HG03442 (cell line): ENCODE data around the gene THRB.
"Not testable (repeated sequence)": the region's sequence is repeated elsewhere in the genome, so short reads cannot be mapped to it uniquely, and the experiment has no call there.

Experiments
- ATAC-seq: cut with Tn5 transposase; IDR thresholded peaks from one replicate; pipeline ENCODE4 v1.9.1; 2021; ENCODE audit warnings: mild to moderate bottlenecking, moderate library complexity; ENCODE audit not compliant: unreplicated experiment

The THRB gene

GRCh38 chr3:24450160-24450907 lies 44.3 kb downstream of the THRB start:
- ATAC-seq = no peak

- no peak for ATAC-seq
These were observed 46.8 kb downstream of the THRB start for GRCh38 chr3:24447836-24448235.

GRCh38 chr3:24446032-24446431 lies 48.6 kb downstream of the THRB start:
- ATAC-seq = no peak

GRCh38 chr3:24443476-24443875 lies 51.2 kb downstream of the THRB start:
- no peak for ATAC-seq

GRCh38 chr3:24440760-24441464 lies 53.7 kb downstream of the THRB start:
- ATAC-seq = no peak

- no peak for ATAC-seq
These were observed 55.6 kb downstream of the THRB start for GRCh38 chr3:24439021-24439420.

- no peak for ATAC-seq
These were observed 57.3 kb downstream of the THRB start for GRCh38 chr3:24437326-24437725.

GRCh38 chr3:24435584-24435983 lies 59.1 kb downstream of the THRB start:
- no peak for ATAC-seq

- no peak for ATAC-seq
These were observed 60.0 kb downstream of the THRB start for GRCh38 chr3:24434651-24435050.

- ATAC-seq = no peak
These were observed 60.6 kb downstream of the THRB start for GRCh38 chr3:24433838-24434591.

- ATAC-seq = no peak
These were observed 61.7 kb downstream of the THRB start for GRCh38 chr3:24432989-24433388.

- no peak for ATAC-seq
These were observed 66.2 kb downstream of the THRB start for GRCh38 chr3:24428481-24428880.

- no peak for ATAC-seq
These were observed 67.8 kb downstream of the THRB start for GRCh38 chr3:24426896-24427295.

GRCh38 chr3:24420829-24421228 lies 73.8 kb downstream of the THRB start:
- ATAC-seq = not testable (repeated sequence)

GRCh38 chr3:24420224-24420623 lies 74.4 kb downstream of the THRB start:
- ATAC-seq = no peak

- ATAC-seq = no peak
These were observed 75.4 kb downstream of the THRB start for GRCh38 chr3:24419067-24419791.

- ATAC-seq = no peak
These were observed 76.9 kb downstream of the THRB start for GRCh38 chr3:24417730-24418129.

- ATAC-seq = no peak
These were observed 78.4 kb downstream of the THRB start for GRCh38 chr3:24416224-24416623.

- no peak for ATAC-seq
These were observed 78.8 kb downstream of the THRB start for GRCh38 chr3:24415824-24416223.

GRCh38 chr3:24413662-24414061 lies 81.0 kb downstream of the THRB start:
- ATAC-seq = not testable (repeated sequence)

GRCh38 chr3:24410860-24411259 lies 83.8 kb downstream of the THRB start:
- ATAC-seq = no peak
